HG03280 (cell line): Measurements from ENCODE around the gene LMBRD1.
A peak's percentile ranks its signal among the peaks of the same experiment; 100 is the strongest.
"Not testable (repeated sequence)": the region's sequence is repeated elsewhere in the genome, so short reads cannot be mapped to it uniquely, and the experiment has no call there.

ENCODE experiments used
- ATAC-seq: cut with Tn5 transposase; IDR thresholded peaks from one replicate; pipeline ENCODE4 v1.9.1; 2021; ENCODE audit warnings: mild to moderate bottlenecking, moderate library complexity; ENCODE audit not compliant: unreplicated experiment

The LMBRD1 gene

DNA sequence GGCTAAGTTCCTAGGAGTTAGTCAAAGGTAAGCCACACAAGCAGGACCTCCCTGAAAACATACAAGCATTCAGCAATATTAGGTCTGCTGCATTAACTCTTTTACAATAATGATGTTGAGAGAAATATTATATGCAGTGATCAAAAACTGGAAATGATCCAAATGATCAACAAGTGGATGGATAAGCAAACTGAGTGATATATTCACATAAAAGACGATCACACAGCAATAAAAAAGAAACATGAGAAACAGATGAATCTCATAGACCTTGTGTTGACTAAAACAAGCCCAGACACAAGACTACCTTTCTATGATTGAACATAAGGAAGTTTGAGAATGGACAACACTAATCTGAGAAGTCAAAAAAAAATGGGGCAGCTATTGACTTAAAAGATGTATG, 39.9 kb downstream of the LMBRD1 start:
- no peak for ATAC-seq

DNA sequence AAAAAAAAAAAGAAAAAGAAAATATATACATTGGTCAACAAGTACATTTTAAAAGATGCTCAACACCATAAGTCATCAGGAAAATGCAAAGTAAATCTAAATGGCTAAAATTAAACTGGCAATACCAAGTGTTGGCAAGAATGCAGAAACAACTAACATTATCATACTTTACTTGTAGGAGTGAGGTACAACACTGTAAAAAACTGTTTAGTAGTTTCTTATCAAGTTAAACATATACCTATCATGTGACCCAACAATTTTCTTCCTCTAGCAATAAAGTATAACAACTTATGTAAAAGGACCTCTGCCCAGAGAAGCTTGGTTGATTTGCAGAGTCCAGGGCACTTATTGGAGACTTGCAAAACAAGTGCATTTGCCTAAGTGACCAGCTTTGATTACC, 40.4 kb downstream of the LMBRD1 start:
- no peak for ATAC-seq

GRCh38 chr6:69735027-69735426, 61.8 kb downstream of the LMBRD1 start:
- ATAC-seq = no peak

GRCh38 chr6:69732640-69733039, 64.2 kb downstream of the LMBRD1 start:
- ATAC-seq = no peak

- ATAC-seq = no peak
These were observed 64.8 kb downstream of the LMBRD1 start for GRCh38 chr6:69732045-69732444.

GRCh38 chr6:69729870-69730449, 66.8 kb downstream of the LMBRD1 start:
- no peak for ATAC-seq

DNA sequence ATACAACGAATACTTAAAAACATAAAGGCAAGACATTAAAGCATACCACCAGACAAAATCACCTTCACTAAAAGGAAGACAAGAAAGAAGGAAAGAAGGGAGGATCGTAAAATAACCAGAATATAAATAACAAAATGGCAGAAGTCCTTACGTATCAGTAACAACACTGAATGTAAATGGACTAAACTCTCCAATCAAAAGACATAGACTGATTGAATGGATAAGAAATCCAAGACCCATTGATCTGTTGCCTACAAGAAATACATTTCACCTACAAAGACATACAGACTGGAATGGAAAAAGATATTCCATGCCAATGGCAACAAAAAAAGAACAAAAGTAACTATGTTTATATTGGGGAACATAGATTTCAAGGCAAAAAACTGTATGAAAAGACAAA, 74.1 kb downstream of the LMBRD1 start:
- no peak for ATAC-seq

GRCh38 chr6:69719602-69720193, 77.1 kb downstream of the LMBRD1 start:
- ATAC-seq = peak; percentile 83

DNA sequence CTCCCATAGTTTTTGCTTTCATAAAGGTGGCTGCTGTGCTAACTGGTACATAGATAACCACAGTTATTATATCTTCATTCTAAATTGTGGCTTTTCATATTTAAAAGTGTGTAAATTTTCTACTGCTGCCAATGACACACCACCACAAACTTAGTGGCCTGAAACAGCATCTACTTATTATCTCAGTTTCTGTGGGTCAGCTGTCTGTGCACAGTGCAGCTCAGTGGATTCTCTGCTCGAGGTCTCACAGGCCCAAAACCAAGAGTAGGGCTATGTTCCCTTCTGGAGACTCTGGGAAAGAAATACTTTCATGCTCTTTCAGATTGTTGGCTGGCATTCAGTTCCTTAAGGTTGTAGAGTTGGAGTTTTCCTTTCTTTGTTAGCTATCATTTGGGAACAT, 90.1 kb downstream of the LMBRD1 start:
- no peak for ATAC-seq

DNA sequence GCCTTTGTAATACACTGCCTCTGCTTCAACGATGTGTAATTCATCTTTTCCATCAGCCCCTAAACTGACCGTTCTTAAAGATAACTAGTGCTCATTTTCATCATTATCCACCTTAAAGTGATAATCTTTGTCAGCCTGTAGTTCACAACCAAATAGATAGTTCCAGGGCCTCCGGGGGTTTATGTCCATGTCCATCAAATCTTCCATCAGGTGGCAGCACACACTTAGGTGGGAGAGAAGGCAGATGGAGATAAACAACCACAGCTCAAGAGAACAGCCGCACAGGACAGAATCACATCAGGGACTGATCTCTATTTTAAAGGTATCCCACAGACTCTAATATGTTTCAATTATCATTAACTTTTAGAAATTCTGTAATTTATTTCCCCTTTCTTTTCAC, 90.9 kb downstream of the LMBRD1 start:
- ATAC-seq = no peak

DNA sequence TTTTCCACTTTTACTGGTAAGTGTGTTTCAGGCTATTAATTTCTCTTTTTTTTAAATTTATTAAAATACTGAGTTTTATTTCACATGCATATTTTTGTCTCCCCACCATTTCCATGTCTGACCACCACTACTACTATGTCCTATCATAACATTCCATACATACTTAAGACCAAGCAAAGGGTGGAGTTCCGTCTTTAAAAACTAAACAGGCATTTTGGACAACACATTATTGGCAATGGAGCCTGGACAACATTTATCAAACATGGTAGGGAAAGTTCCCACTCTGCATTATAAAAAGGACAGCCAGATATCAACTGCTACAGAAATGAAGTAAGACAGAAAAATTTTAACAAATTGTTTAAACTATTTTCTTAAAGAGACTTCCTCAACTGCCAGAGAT, 91.9 kb downstream of the LMBRD1 start:
- no peak for ATAC-seq

- ATAC-seq = no peak
These were observed 97.2 kb downstream of the LMBRD1 start for GRCh38 chr6:69699655-69700054.

DNA sequence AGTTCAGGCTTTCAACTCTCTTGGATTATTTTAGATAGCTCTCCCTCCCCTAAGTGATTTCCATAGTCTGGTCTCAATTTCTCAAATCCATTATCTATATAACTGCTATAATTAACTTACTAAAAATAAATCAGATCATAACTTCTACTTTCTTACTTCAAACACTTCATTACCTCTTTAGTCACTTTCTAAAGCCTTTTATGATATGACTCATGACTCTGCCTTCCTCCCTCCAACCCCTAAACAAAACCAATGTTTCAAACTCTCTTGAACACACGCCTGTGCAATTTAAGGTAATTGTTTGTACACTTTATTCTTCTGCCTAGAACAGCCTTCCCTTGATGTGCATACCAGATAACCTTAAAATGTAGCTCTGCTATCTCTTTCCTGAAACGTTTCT, 100.5 kb downstream of the LMBRD1 start:
- ATAC-seq = no peak

GRCh38 chr6:69693762-69694161, 103.0 kb downstream of the LMBRD1 start:
- ATAC-seq = no peak

- no peak for ATAC-seq
These were observed 105.8 kb downstream of the LMBRD1 start for GRCh38 chr6:69690986-69691385.

DNA sequence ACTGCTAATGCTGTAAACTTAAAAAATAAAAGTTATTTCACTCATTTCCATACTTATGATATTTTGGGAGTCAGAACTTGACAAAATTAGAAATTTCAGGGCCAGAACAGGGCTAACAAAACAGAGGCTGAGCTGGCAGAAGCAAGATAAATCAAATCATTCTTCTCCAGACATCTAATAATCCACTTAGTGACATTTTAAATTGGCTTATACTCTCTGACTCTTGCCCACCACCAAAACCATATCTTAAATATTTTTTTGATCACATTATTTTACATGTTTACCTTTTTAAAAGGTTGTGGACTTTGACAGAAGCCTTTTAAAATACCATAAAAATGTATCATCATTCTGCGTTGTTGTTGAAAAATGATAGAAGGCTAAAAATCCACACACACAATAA, 116.5 kb downstream of the LMBRD1 start:
- ATAC-seq = no peak

GRCh38 chr6:69673298-69673697, 123.5 kb downstream of the LMBRD1 start:
- ATAC-seq = no peak

DNA sequence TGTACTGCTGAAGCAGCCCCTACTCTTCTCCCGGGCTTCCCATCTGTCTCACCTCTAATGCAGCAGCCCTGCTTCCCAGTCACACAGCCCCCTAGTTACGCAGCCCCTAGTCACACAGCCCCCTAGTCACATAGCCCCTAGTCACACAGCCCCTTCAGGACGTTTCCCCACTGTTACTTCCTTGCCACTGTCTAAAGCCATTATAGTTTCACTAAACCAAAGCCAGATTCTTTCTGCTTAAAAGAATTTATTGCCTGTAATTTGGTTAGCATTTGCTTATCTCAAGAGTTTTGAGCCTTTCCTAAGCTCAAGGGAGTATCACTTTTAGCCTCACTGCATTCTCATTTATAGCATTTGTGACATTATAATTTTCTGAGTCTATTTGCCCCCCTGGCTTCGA, 127.9 kb downstream of the LMBRD1 start:
- no peak for ATAC-seq

- not testable (repeated sequence) for ATAC-seq
These were observed 130.0 kb downstream of the LMBRD1 start for GRCh38 chr6:69666779-69667178.

GRCh38 chr6:69665437-69665836, 131.4 kb downstream of the LMBRD1 start:
- no peak for ATAC-seq

DNA sequence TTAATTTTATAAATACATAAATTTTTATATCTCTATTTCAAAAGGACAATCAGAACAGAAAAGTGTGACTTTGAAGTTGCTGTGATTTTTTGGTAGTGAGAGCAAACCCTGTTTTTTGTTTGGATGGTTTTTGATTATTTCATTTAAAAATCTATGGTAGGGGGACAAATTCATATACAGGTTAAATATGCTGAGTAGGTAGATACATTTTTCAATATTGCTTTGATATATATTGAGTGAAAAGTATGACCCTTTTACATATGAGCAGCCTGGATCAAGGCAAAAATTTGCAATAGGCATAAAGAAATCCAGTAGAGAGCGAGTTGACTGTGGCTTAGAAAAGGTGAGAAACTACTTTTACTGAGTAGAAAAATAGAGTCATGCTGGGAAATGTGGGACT, 132.3 kb downstream of the LMBRD1 start:
- no peak for ATAC-seq

DNA sequence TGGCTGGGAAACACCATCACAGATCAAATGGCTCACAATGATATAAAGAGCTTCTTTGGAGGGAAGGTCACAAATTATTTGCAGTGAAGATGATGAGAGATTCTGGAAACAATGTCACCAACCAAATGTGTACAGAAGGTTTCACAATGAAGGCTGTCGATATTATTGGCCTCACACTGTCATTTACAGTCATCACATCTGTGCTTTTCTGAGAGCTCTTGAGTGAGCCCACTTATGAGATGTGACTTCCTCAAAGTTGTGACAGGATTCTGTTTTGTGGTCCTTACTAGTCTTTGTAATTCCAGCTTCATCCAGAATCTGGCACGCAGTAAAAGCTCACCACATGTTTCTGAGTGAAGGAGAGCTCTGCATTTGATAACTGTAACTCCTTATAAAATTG, 133.6 kb downstream of the LMBRD1 start:
- ATAC-seq = no peak

- ATAC-seq = no peak
These were observed 146.1 kb downstream of the LMBRD1 start for GRCh38 chr6:69650703-69651102.
